ENCODE measurements around the gene ANKRD35.
"Not testable (repeated sequence)": the region's sequence is repeated elsewhere in the genome, so short reads cannot be mapped to it uniquely, and the experiment has no call there.

Gene ANKRD35, protein sequence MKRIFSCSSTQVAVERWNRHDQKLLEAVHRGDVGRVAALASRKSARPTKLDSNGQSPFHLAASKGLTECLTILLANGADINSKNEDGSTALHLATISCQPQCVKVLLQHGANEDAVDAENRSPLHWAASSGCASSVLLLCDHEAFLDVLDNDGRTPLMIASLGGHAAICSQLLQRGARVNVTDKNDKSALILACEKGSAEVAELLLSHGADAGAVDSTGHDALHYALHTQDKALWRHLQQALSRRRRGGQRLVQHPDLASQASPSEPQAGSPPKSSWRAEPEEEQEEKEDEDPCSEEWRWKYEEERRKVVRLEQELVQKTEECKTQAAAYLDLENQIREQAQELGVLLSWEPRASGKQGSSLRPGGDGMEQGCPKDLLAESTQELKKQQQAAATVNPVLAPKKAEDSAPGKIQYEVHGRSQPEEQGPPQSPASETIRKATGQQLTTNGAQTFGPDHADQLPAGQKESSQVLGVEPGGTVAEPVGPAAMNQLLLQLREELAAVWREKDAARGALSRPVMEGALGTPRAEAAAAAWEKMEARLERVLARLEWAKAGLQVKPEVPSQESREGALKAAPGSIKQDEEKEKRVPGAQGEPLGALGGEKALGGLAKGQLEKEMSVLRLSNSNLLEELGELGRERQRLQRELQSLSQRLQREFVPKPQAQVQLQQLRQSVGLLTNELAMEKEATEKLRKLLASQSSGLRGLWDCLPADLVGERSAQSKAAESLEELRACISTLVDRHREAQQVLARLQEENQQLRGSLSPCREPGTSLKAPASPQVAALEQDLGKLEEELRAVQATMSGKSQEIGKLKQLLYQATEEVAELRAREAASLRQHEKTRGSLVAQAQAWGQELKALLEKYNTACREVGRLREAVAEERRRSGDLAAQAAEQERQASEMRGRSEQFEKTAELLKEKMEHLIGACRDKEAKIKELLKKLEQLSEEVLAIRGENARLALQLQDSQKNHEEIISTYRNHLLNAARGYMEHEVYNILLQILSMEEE

DNA sequence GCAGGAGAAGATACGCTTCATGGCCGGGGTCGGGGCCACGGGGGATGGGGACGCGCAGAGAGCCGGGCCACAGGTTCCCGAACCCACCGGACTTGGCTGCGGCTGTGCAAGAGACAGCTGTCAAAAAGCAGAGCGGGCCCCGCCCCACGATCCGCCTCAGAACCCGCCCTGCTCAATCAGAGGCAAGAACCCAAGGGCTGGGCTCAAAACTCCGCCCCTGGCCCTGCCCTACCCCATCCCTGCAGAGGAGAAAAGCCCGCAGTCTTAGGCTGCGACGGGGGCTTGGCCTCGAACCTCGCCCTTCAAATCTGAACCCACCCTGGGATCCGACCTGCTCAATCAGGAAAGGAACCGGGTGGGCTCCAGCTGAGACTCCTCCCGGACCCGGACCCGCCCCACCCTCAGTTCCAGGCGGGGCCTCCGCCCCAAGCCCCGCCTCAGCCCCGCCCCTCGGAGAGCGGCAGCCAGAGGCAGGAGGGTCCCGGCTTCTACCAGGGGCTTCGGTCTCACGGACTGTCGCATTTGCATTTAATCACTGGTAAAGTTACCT lies at the start of gene ANKRD35:
ANKRD35 (minus strand) TSS at position 129 of the 550 bp plus-strand sequence; CDS start at position 21, 108 bp downstream.
- peak; percentile 62 to 73 (median 65) for DNase-seq (ENCODE audit: low read depth in 2 of 3, low spot score in 2 of 3)

DNA sequence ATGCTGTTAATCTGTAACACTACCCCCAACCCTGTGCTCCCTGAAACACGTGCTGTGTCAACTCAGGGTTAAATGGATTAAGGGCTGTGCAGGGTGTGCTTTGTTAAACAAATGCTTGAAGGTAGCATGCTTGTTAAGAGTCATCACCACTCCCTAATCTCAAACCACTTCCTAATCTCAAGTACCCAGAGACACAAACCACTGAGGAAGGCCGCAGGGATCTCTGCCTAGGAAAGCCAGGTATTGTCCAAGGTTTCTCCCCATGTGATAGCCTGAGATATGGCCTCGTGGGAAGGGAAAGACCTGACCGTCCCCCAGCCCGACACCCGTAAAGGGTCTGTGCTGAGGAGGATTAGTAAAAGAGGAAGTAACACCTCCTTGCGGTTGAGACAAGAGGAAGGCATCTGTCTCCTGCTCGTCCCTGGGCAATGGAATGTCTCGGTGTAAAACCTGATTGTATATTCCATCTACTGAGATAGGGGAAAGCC lies 46.9 kb upstream of the ANKRD35 start:
- DNase-seq (ENCODE audit: low read depth in 2 of 3, low spot score in 2 of 3): not testable (repeated sequence)

DNA sequence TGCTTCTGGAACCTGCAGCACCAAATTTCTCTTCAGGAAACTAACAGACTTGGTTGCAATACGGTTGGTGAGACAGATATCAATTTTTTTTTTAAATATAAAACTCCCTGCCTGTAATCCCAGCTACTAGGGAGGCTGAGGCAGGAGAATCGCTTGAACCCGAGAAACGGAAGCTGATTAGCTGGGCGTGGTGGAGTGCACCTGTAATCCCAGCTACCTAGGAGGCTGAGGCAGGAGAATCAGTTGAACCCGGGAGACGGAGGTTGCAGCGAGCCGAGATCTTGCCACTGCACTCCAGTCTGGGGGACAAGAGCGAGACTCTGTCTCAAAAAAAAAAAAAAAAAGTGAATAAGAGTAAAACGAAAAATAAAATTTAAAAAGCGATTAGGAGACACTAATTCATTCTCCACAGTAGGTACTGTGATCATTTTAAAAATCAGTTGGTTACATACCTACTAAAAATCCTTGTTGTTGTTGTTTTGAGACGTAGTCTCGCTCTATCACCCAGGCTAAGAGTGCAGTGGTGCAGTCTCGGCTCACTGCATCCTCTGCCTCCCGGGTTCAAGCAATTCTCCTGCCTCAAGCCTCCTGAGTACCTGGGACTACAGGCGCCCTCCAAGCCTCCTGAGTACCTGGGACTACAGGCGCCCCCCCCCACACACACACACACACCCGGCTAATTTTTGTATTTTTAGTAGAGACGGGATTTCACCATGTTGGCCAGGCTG lies 42.4 kb upstream of the ANKRD35 start:
- no peak for DNase-seq (ENCODE audit: low read depth in 2 of 3, low spot score in 2 of 3)

DNA sequence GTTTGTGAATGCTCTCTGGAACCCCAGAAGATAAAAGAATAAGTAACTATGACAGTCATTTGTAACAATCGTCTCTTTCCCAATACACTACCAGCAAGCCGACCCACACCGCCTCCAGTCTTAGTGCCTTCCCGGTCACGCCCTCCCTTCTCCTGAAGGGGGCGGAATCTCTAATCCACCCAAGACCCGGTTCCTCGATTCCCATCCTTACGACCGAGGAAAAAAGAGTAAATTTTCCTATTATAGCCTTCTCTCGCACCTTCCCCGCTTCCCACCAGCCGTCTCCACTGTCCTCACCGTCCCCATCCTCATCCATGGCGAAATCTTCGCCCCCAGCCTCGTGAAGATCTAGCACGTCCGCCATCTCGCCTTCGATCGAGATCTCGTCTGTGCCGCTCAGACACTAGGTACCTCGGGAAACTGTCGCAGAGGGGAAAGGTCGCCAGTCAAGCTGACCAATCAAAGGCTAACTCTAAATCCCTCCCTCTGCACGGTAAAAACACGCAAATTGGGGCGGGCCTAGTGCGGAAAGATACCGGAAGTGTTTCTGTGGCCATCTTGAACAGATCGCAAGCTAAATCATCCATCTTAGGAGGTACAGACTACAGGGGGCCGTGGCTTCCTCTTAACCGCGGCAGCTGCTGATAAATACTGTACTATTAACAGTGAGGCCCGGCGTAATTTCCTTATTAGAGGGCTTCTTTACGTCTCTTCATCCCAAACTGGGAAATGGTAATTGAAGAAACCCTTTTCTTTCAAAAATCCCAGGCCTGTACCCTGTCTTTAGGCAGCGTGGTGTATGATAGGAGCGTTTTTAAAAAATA lies 41.6 kb upstream of the ANKRD35 start, which contains the start of gene RBM8A:
RBM8A (minus strand) TSS at position 422 of the 824 bp plus-strand sequence; CDS start at position 364, 58 bp downstream.
- DNase-seq (ENCODE audit: low read depth in 2 of 3, low spot score in 2 of 3): peak; percentile 52 to 76 (median 74)

DNA sequence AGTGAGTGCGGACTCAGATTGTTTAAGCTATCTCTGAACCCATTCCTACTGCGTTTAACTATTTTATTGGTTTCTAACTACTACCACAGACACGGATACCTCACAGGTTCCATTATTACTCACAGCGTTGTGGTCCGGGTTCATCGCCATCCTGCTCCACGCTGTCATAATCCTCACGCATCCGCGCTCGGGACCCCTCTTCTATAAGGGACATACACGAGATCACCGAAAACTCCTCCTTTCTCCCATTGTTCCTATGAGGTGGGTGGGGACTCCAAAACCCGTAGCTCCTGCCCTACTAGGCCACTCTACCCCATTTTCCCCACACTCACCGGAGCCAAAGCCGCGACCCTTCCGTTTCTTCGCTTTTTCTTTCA lies 41.0 kb upstream of the ANKRD35 start:
- DNase-seq (ENCODE audit: low read depth in 2 of 3, low spot score in 2 of 3): peak in 1 of 3 experiments; percentile 32

DNA sequence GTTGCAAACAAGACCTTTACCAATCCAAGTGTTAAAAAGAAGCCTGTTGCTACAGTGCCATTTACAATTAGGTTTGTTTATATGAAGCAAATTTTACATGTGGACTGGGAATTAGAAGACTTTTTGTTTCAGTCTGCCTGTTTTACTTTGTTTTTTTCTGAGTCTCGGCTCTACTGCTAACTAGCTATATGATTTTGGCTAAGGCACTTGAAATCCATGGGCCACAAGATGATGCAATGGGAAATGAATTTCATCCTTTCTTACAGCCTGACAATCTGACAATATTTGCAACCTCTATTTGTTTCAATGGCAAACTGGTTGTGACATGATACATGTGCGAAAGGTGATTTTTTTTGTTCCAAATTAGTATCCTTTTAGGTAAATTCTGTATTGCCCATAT lies 36.6 kb upstream of the ANKRD35 start:
- no peak for DNase-seq (ENCODE audit: low read depth in 2 of 3, low spot score in 2 of 3)

DNA sequence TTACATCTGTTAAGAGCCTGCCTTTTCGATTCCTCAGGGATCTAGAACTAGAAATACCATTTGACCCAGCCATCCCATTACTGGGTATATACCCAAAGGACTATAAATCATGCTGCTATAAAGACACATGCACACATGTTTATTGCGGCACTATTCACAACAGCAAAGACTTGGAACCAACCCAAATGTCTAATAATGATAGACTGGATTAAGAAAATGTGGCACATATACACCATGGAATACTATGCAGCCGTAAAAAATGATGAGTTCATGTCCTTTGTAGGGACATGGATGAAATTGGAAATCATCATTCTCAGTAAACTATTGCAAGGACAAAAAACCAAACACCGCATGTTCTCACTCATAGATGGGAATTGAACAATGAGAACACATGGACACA lies 34.6 kb upstream of the ANKRD35 start:
- not testable (repeated sequence) for DNase-seq (ENCODE audit: low read depth in 2 of 3, low spot score in 2 of 3)

DNA sequence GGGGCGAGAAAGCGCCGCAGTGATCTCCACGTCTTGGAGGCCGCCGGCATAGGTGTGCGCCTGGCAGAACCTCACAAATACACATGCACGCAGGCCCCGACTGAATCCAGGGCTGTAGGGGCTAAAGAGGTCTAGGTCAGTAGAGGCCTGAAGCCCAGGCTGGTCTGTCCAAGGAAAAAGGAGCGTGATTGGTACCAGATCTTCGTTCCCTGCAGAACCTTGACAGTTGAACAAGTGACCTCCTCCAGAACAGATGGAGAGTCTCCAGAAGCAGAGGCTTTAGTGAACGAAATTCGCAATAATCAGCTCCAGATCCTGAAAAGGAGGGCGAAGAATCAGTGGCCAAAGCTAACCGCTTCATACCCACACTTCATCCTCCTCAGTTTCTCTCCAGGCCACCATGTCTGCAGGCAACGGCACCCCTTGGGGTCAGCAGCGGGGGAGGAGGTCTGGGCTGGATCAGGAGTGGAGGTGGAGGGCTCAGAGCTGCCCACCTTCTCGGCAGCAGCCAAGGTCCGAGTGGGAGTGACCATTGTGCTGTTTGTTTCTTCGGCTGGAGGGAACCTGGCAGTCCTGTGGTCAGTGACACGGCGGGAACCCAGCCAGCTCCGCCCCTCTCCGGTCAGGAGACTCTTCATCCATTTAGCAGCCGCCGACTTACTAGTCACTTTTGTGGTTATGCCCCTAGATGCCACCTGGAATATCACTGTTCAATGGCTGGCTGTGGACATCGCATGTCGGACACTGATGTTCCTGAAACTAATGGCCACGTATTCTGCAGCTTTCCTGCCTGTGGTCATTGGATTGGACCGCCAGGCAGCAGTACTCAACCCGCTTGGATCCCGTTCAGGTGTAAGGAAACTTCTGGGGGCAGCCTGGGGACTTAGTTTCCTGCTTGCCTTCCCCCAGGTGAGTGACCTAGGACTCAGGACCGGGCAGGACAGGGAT lies 33.6 kb upstream of the ANKRD35 start:
- DNase-seq (ENCODE audit: low read depth in 2 of 3, low spot score in 2 of 3): no peak

DNA sequence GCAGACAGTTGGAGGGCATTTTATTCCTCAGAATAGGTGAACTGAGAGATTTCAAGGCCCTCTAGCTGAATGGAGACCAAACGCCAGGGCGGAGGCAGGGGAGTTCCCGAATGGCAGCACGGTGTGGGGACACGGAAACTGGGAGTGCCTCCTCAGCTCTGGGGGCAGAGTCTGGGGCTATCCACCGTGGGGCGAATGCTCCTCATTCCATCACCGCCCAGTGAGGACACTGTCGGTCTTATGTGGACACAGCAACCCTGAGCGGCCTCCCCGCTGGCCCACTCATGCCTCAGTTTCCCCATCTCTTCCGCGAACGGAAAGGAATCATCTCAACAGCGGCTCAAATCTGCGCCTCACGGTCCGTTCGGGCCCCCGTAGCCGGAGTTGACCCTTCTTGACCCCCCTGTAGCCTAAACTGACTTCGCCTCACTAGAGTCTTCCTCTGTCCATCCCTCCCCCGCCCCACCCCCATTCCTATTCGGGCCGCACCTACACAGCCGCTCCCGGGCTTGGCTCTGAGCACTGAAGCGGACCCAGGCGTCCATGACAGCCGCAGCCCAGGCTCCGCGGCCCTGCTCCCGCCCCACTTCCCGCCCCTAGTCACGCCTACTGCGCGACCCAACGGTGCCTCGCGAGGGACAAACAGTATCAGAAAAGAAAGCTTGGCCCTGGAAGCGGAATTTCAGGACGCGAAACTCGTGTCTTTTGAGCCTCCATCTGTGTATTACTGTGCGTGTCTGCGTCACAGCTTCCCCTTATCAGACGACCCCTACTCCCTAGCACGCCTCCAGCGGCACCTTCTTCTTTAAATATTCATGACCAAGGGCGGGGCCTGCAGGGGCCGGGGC lies 32.7 kb upstream of the ANKRD35 start, which contains the start of gene PEX11B:
PEX11B (minus strand) TSS at position 574 of the 848 bp plus-strand sequence; CDS start at position 545, 29 bp downstream.
- DNase-seq (ENCODE audit: low read depth in 2 of 3, low spot score in 2 of 3): peak; percentile 72 to 85 (median 76)

DNA sequence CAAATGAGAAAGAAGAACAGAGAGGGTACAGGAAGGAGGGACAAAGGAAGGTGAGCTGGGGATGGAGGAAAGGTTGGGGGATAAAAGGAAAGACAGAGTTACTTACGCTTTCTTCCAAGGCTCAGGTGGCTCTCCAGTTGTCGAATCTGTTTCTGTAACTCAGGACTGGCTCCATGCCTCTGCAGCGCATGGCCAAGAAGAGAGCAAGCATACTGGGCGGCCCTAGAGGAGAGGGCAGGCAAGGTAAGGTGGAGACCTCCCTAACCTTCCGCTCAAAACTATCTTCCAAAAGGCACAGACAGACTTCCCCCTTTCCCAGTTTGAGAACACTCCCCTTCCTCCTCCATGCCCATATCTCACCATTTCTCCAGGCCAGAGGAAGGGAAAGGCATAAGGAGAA lies 31.9 kb upstream of the ANKRD35 start:
- no peak for DNase-seq (ENCODE audit: low read depth in 2 of 3, low spot score in 2 of 3)

DNA sequence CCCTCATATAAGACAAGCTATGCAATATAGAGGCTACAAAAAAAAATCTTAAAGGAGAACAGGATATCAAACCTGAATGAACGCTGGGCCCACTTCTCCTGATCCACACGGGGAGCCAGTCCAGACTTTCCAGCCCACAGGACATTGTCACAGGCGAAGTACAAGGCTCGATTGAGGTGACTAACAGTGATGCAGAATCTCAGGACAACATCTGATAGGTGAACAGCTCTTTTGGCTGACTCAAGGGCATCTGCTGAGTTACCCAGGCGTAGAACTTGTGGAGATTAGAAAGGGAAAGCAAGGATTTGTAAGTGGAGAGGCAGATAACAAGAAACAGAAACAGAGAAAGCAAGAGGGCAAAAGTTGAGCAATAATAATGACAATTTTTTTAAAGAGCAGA lies 31.1 kb upstream of the ANKRD35 start:
- no peak for DNase-seq (ENCODE audit: low read depth in 2 of 3, low spot score in 2 of 3)

DNA sequence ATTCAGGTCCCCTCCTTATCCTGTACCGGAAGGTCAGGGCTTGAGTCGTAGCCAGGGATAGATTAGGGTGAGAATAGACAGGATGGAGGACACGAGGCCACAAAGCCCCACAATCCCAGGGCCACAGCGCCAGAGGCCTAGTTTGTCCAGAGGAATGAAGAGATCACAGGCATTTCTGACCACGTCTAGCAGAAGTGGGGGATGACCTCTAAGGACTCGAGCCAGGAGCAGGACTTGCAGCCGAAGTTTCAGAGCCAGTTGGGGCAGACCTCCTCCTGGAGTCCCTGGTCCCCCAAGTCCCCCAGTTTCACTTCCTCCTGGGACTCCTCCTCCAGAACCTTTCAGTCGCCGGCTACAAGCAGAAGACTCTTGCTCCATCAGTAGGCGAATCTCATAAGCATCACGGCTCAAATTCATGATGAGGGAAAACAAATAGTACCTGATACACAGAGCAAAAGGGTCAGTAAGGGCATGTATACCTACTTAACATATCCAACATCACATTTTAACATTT lies 26.5 kb upstream of the ANKRD35 start:
- DNase-seq (ENCODE audit: low read depth in 2 of 3, low spot score in 2 of 3): no peak

DNA sequence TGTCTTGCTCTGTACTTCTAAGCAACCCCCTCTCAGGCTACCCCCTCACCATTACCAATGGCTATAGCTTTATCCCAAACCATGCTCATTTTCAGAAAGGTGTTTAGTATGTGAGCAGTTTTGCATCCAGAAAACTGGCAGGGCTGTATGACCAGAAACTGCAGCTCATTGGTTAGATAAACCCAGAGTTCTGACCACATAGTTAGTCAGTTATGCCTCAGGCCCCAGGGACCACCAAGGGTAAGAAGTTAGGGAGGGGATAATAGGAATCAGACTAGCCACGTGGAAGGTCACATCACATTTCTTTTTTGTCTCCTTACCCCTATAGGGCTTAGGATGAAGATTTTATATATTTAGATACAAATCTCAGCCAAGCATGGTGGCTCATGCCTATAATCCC lies 23.0 kb upstream of the ANKRD35 start:
- DNase-seq (ENCODE audit: low read depth in 2 of 3, low spot score in 2 of 3): no peak

DNA sequence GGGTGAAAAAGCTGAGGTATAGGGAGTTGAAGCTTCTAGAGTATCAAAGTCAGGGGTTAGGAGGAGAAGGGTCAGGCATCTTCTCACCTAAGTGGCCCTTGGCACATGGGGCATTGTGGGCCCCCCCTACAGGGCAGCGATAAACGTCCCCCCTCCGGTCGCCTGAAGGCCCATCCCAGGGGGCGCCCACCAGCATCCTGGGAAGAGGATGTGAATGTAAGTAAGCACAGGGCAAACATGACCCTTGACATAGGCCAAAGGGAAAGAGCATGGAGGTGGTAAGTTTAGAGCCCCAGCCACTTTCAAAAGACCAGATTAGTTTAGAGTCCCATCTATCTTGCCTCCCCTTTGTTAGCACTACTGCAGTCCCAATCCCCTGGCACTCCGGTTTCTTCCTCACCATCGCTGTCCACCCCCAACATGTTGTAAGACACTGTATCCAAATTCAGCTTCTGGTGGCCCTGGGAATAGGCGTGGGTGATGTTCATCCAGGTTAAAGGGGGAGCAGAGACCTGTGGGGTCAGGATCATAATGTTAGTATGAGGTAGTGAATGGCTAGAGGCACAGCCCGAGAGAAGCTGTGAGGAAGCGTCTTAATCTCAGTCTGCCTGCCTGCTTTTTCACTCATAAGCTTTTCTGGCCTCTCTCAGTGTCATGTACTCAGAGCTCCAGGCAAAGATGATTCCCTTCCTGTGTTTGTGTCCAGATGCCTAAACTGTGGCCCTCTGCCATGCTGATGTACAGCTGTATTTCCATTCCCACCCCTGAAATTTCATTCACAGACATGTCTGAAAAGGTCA lies 21.5 kb upstream of the ANKRD35 start:
- DNase-seq (ENCODE audit: low read depth in 2 of 3, low spot score in 2 of 3): no peak

DNA sequence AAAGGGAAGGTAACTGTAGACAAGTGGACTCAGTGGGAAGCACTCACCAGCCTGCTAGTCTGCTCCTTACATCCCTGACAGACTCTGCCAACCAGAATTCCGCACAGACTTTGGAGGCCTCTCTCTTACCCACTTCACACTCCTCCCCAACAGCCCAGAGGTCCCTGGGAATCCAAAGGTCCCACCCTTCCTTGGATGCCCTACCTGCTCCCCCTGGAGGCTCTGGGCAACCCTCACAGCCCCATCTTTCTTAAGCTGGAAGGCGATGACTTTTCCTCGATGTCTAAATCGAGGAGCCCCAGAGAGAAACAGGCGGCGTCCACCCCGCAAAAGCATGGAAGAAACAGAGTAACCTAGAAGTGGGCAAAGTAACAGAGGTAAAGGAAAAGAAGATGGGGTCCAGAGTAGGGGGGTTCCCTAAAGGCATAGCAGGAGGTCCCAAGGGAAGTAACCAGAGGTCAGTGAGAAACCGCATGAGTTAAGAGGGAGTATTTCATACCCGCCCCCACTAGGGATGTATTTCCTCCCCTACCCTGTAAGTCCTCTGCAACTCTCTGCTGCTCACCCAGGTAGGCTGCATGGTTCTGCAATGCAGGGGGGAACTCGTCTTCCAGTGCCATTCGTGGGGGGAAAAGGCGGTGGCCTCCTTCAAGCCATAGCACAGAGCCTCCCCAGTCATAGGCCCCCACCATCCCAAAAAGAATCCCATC lies 15.8 kb upstream of the ANKRD35 start:
- no peak for DNase-seq (ENCODE audit: low read depth in 2 of 3, low spot score in 2 of 3)

DNA sequence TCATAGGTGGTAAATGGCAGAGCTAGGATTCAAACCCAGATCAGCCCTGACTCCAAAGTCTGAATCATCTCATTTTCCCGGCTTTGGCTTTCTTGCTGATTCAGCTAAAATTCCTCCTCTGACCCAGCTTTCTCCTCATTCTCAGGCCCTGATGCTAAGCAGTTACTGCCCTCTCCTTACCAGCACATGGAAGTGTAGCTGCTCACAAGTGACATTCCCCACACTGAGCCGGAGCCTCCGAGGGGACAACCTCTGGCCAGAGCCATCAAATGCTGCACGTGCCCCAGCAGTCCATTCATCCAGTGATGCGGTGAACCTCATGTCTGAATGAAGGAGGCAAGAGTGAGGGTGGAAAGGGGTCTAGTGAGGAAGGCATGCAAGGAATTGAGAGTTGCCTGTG lies 13.1 kb upstream of the ANKRD35 start:
- no peak for DNase-seq (ENCODE audit: low read depth in 2 of 3, low spot score in 2 of 3)
